Lower leg skin (tissue), 4 donors: ENCODE results near the gene TMEM187. TPM values are rescaled to one million over a fixed set of nuclear protein-coding genes. Genes with fewer than 3 reads are reported as not detected.

ENCODE experiments used
- DNase-seq, 2 donors: peaks; one replicate each; pipeline ENCODE4 v3.0.0-alpha.2; 2019; ENCODE audit warnings: low spot score in 2 of 2
- H3K4me3 ChIP-seq: fragments of 200-600 bp; sonication (generic); 2 replicates; pipeline ENCODE4 v1.5.1; 2017; ENCODE audit warnings: mild to moderate bottlenecking, low read depth; ENCODE audit not compliant: poor library complexity, severe bottlenecking
- POLR2A ChIP-seq, 2 donors: fragments of 450-650 bp; IDR thresholded peaks; one replicate each; pipeline ENCODE4 v1.6.1; 2016 to 2017; ENCODE audit warnings: antibody characterized with exemption in 2 of 2, mild to moderate bottlenecking in 1 of 2, moderate library complexity in 1 of 2
- WGBS, 2 donors: methylation state at CpG; one replicate each; pipeline ENCODE4 v1.1.5; 2018; 5-methylcytosine and 5-hydroxymethylcytosine counted together
- intact Hi-C: fragments of 100-400 bp; cut with DNase I; formaldehyde crosslinking; loops from one replicate; pipeline ENCODE4 v1.15.0; 2023; ENCODE audit warnings: low total_unique reads
- total RNA-seq, 4 donors: library from RNA; depleted of rRNA; stranded (reverse); fragments of >200 nt; gene quantifications; one replicate each; pipeline ENCODE4 v1.1.0, GENCODE V29; 2016
- TF ChIP-seq, protein P1 (sequence below), 3 donors: fragments of 450-650 bp; IDR thresholded peaks; one replicate each; pipeline ENCODE4 v1.5.1; 2016; ENCODE audit warnings: antibody characterized with exemption in 3 of 3, mild to moderate bottlenecking in 3 of 3, moderate library complexity in 2 of 3

Gene TMEM187, protein sequence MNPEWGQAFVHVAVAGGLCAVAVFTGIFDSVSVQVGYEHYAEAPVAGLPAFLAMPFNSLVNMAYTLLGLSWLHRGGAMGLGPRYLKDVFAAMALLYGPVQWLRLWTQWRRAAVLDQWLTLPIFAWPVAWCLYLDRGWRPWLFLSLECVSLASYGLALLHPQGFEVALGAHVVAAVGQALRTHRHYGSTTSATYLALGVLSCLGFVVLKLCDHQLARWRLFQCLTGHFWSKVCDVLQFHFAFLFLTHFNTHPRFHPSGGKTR
- 10 to 100 TPM; 10.1 to 21.6 (median 14.4) TPM for total RNA-seq

DNA sequence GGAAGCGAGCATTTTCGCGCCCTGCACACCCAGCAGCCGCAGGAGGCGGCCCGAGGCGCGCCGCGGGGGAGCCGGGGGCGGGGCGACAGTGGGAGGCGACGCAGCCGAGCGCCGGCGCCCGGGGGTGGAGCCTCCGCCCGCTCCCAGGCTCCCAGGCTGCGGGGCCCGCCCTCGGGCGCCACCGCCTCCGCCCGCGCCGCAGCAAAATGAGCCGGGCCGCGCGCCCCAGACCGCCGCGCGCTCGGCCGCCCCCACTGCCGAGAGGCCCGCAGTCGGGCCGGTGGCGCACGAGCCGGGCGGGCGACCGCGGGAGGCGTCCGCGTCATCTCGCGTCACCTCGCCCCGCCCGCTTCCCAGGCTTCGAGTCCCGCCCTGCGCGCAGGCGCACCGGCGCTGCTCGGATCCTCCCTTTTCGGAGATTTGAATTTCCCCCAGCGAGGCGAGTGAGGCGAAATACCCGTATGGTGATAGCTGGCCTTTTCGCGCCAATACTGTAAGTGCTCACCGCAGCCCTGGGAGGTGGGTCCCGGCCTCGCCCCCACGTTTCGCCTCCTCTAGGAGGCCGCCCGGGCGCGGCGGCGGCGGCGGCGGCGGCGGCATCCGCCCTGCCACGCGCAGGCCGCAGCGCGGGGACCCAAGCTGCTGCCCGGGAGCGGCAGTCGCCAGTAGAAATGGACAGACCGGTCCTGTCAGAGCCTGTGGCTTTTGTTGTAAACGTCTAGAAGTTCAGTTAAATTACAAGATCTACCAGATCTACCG lies at the start of gene TMEM187:
Gene TMEM187 (plus strand): TSS at position 387 of the 759 bp plus-strand sequence. CDS start 9,309 bp downstream, outside the sequence.
- 0 to 18% methylated on average over 1 to 72 of the region's 103 CpGs for WGBS, 2 donors
- peak; percentile 74 to 97 for DNase-seq
- intact Hi-C loops, result no loop called here
- no peak for TF ChIP-seq POLR2A (IDR thresholded peaks at IDR 0.05)
- TF ChIP-seq, protein P1, sequence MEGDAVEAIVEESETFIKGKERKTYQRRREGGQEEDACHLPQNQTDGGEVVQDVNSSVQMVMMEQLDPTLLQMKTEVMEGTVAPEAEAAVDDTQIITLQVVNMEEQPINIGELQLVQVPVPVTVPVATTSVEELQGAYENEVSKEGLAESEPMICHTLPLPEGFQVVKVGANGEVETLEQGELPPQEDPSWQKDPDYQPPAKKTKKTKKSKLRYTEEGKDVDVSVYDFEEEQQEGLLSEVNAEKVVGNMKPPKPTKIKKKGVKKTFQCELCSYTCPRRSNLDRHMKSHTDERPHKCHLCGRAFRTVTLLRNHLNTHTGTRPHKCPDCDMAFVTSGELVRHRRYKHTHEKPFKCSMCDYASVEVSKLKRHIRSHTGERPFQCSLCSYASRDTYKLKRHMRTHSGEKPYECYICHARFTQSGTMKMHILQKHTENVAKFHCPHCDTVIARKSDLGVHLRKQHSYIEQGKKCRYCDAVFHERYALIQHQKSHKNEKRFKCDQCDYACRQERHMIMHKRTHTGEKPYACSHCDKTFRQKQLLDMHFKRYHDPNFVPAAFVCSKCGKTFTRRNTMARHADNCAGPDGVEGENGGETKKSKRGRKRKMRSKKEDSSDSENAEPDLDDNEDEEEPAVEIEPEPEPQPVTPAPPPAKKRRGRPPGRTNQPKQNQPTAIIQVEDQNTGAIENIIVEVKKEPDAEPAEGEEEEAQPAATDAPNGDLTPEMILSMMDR (IDR thresholded peaks at IDR 0.05), result no peak
- peak within 1 kb of the TSS; percentile 59 for H3K4me3 ChIP-seq

GRCh38 chrX:153922932-153923857 lies 49.4 kb upstream of the TMEM187 start:
- intact Hi-C loops, result no loop called here
- WGBS, 2 donors, result 54 to 64% methylated on average over 20 to 25 of the region's 25 CpGs
- TF ChIP-seq, protein P1 (IDR thresholded peaks at IDR 0.05), result no peak
- TF ChIP-seq POLR2A (IDR thresholded peaks at IDR 0.05), result no peak
- DNase-seq, result no peak
- H3K4me3 ChIP-seq, result no peak overlapping the region

- no peak overlapping the region for H3K4me3 ChIP-seq
- no peak for DNase-seq
- WGBS, 2 donors, result 20 to 41% methylated on average over 14 of the region's 14 CpGs
- no peak for TF ChIP-seq POLR2A (IDR thresholded peaks at IDR 0.05)
- TF ChIP-seq, protein P1 (IDR thresholded peaks at IDR 0.05), result no peak
- intact Hi-C loops, result no loop called here
Measured at GRCh38 chrX:153924149-153924861, 48.2 kb upstream of the TMEM187 start.

DNA sequence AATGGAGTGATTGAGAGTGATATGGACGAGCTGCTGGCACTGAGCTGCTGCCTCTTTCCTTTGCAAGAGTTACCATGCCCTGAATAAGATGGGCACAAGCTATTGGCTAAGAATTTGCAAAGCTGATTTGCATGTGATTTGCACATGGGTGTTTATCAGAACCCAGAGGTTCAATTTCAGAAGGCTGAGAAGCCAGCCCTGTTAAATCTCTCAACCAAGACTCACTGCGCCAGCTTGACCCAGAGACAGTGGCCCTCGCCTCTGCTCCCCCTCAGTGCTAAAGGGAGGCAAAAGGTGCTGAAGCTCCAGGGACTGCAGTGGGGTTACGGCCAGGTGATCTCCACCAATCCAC lies 47.2 kb upstream of the TMEM187 start:
- TF ChIP-seq, protein P1 (IDR thresholded peaks at IDR 0.05), result no peak
- TF ChIP-seq POLR2A (IDR thresholded peaks at IDR 0.05), result no peak
- 68 to 69% methylated on average over 2 to 4 of the region's 4 CpGs for WGBS, 2 donors
- H3K4me3 ChIP-seq, result no peak overlapping the region
- intact Hi-C loops, result no loop called here
- no peak for DNase-seq
